Adrenal gland (tissue), 12 donors: ENCODE data around the gene ORM2. TPM values are rescaled to one million over a fixed set of nuclear protein-coding genes. Genes with fewer than 3 reads are reported as not detected.

Experiments used
- DNase-seq, 7 donors: peaks; one replicate each; pipeline ENCODE4 v3.0.0-alpha.2; 2019 to 2020
- H3K27ac ChIP-seq, 5 donors: fragments of 200-600 bp; sonication (generic) in 4 of 5; 1 replicate in 3 of 5; 2 replicates in 2 of 5; pipeline versions ENCODE4 v1.5.1 to v1.8.0; 2016 to 2020; ENCODE audit warnings: mild to moderate bottlenecking in 1 of 5
- H3K27me3 ChIP-seq: fragments of 200-600 bp; 2 replicates; pipeline ENCODE4 v1.8.0; 2021
- H3K36me3 ChIP-seq, 2 donors: fragments of 200-600 bp; replicated peaks in 1 of 2; 1 replicate in 1 of 2; 2 replicates in 1 of 2; pipeline versions ENCODE4 v1.5.1 to v1.8.0; 2018 to 2022
- H3K4me1 ChIP-seq, 2 donors: fragments of 200-600 bp; replicated peaks in 1 of 2; 1 replicate in 1 of 2; 2 replicates in 1 of 2; pipeline versions ENCODE4 v1.5.1 to v1.8.0; 2018 to 2021
- H3K4me3 ChIP-seq, 4 donors: fragments of 200-600 bp; sonication (generic) in 3 of 4; one replicate each; pipeline ENCODE4 v1.5.1; 2016 to 2018
- H3K9me3 ChIP-seq, 3 donors: fragments of 200-600 bp; sonication (generic) in 1 of 3; replicated peaks in 1 of 3; 1 replicate in 2 of 3; 2 replicates in 1 of 3; pipeline versions ENCODE4 v1.5.1 to v1.8.0; 2016 to 2021
- POLR2A ChIP-seq, 2 donors: fragments of 450-650 bp; IDR thresholded peaks; one replicate each; pipeline ENCODE4 v1.6.1; 2017; ENCODE audit warnings: antibody characterized with exemption in 2 of 2, mild to moderate bottlenecking in 2 of 2, moderate library complexity in 1 of 2
- WGBS, 4 donors: extraction: QIAGEN DNeasy Blood & Tissue Kit in 2 of 4; methylation state at CpG; one replicate each; pipeline versions ENCODE4 v1.1.5 to v1.1.7; 2013 to 2017; 5-methylcytosine and 5-hydroxymethylcytosine counted together
- intact Hi-C, 2 donors: fragments of 100-400 bp; cut with DNase I; formaldehyde crosslinking; loops; one replicate each; pipeline versions ENCODE4 v1.14.1 to v1.15.0; 2022 to 2023
- polyA plus RNA-seq, 3 donors: library from polyadenylated mRNA; stranded (reverse); fragments of 200-250 nt in 2 of 3; fragments of 350-450 nt in 1 of 3; fragmentation: Illumina TruSeq in 1 of 3; extraction: RNeasy Lipid Tissue Mini Kit (QIAGEN cat#74804) in 1 of 3; gene quantifications; one replicate each; pipeline ENCODE4 v1.2.3, GENCODE V29; 2013 to 2014
- total RNA-seq, 9 donors: library from RNA; depleted of rRNA in 4 of 9; stranded (reverse); fragments of >200 nt in 4 of 9; fragments of 120-200 nt in 1 of 9; fragmentation: NEBNext Ultra II Directional in 1 of 9; extraction: Animal tissue kit (Norgen Biotek cat#: 25700) in 1 of 9; gene quantifications; one replicate each; pipeline versions ENCODE4 v1.1.0 to v1.2.4, GENCODE V29; 2013 to 2023
- TF ChIP-seq, protein P1 (sequence below), 6 experiments: fragments of 450-650 bp in 4 of 6; fragments of 200-600 bp in 2 of 6; sonication (generic) in 1 of 6; IDR thresholded peaks; 1 replicate in 5 of 6; 2 replicates in 1 of 6; pipeline versions ENCODE4 v1.5.1 to v1.8.0; 2016 to 2021; ENCODE audit warnings: antibody characterized with exemption in 6 of 6, mild to moderate bottlenecking in 2 of 6, moderate library complexity in 1 of 6
- donor health status: healthy with polysubstance abuse.
- donor health status: Bipolar disorder and iron deficiency.
- donor health status: DM: yes; HTN: yes; CAD: no.
- donor health status: DM: no; HTN: no; CAD: no.
- donor health status: DM: no; HTN: no; CAD: no.
- donor health status: DM: yes; HTN: yes; CAD: no.

The ORM2 gene
- total and polyA plus RNA-seq, 12 donors, result 0.60 to 16.2 (median 1.8) TPM; not detected in 3

DNA sequence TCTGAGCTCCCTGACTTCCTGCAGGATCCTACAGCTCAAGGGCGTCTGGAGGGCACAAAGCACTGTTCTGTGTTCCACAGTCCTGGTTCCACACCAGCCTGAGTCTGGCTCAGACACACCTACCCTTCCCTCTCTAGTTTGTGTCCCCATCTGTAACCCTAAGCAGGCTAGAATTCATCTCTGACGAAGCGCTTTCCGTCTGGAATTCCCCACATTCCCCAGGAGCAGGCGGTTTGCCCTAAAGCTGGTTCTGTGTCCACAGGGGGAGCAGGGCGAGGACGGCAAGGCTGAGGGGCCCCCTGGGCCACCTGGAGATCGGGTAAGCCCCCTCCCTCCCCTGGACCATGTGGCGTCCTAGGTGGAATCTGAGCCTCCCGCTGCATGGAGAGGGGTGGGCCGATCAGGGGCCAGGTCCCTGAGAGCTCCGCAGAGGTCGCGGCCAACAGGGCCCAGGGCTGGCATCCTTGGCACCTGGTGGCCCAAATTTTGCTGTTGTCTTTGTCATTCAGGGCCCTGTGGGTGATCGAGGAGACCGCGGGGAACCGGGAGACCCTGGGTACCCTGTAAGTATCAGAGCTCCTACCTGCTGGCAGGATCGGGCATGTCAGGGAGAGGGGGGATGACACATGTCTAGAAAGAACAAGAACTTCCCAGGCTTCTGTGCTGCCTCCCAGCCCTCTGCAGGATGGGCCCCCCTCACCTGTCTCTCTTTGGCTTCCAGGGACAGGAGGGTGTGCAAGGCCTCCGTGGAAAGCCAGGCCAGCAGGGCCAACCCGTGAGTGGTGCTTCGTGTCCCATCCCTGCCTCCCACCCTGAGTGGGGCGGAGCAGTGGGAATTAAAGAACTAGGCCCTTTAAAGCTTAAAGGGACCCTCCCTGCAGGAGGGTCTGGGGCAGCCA lies 41.2 kb upstream of the ORM2 start:
- H3K27ac ChIP-seq, result no peak overlapping the region

DNA sequence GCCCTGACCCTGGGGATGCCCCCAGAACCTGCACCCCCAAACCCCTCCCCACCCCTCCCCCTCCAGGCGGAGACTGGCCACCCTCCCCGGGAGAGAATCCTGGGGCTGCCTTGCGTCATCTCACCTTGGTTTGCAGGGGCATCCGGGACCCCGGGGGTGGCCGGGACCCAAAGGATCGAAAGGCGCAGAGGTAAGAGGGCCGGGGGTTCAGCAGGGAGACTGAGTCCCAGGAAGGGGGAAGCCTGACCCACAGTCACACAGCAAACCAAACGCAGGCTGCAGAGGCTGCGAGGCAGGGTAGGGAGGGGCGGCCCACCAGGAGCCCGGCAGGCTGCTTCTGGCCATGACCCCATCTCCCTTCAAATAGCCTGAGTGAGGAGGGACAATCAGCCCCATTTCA lies 40.6 kb upstream of the ORM2 start:
- Histone ChIP-seq H3K27ac (no peak overlapping the region), H3K27me3 (no peaks in the 10 kb centered on the region), H3K36me3 (no peaks in the 10 kb centered on the region), H3K4me3 (no peak overlapping the region), H3K9me3 (no peaks in the 10 kb centered on the region), H3K4me1 (peaks cover 0 to 9% of the 10 kb centered on the region in 2 donors)
- TF ChIP-seq POLR2A (IDR thresholded peaks at IDR 0.05), result no peak
- TF ChIP-seq, protein P1, sequence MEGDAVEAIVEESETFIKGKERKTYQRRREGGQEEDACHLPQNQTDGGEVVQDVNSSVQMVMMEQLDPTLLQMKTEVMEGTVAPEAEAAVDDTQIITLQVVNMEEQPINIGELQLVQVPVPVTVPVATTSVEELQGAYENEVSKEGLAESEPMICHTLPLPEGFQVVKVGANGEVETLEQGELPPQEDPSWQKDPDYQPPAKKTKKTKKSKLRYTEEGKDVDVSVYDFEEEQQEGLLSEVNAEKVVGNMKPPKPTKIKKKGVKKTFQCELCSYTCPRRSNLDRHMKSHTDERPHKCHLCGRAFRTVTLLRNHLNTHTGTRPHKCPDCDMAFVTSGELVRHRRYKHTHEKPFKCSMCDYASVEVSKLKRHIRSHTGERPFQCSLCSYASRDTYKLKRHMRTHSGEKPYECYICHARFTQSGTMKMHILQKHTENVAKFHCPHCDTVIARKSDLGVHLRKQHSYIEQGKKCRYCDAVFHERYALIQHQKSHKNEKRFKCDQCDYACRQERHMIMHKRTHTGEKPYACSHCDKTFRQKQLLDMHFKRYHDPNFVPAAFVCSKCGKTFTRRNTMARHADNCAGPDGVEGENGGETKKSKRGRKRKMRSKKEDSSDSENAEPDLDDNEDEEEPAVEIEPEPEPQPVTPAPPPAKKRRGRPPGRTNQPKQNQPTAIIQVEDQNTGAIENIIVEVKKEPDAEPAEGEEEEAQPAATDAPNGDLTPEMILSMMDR (IDR thresholded peaks at IDR 0.05), result no peak
- WGBS, 4 donors, result 81 to 94% (median 91%) methylated on average over 7 to 13 of the region's 13 CpGs
- intact Hi-C loops, result loop anchor here (2.0 to 5.0 kb wide), 4 partner anchors 128 to 202 kb away; partner anchors contain the start of gene COL27A1 (in 1 of the 2)
- peak in 4 of 7 donors; percentile 4 to 37 (median 8) for DNase-seq

More for the DNA sequence above, 41.2 kb upstream of the ORM2 start:
- Histone ChIP-seq H3K36me3 (no peaks in the 10 kb centered on the region), H3K27me3 (no peaks in the 10 kb centered on the region), H3K4me3 (no peak overlapping the region), H3K4me1 (peaks cover 0 to 9% of the 10 kb centered on the region in 2 donors), H3K9me3 (no peaks in the 10 kb centered on the region)
- peak in 5 of 7 donors; percentile 5 to 41 (median 12) for DNase-seq
- WGBS, 4 donors, result 59 to 85% (median 78%) methylated on average over 6 to 23 of the region's 23 CpGs
- intact Hi-C loops, result loop anchor here (2.0 to 5.0 kb wide), 4 partner anchors 128 to 201 kb away; partner anchors contain the start of gene COL27A1 (in 1 of the 2)
- TF ChIP-seq, protein P1 (IDR thresholded peaks at IDR 0.05), result no peak
- no peak for TF ChIP-seq POLR2A (IDR thresholded peaks at IDR 0.05)

DNA sequence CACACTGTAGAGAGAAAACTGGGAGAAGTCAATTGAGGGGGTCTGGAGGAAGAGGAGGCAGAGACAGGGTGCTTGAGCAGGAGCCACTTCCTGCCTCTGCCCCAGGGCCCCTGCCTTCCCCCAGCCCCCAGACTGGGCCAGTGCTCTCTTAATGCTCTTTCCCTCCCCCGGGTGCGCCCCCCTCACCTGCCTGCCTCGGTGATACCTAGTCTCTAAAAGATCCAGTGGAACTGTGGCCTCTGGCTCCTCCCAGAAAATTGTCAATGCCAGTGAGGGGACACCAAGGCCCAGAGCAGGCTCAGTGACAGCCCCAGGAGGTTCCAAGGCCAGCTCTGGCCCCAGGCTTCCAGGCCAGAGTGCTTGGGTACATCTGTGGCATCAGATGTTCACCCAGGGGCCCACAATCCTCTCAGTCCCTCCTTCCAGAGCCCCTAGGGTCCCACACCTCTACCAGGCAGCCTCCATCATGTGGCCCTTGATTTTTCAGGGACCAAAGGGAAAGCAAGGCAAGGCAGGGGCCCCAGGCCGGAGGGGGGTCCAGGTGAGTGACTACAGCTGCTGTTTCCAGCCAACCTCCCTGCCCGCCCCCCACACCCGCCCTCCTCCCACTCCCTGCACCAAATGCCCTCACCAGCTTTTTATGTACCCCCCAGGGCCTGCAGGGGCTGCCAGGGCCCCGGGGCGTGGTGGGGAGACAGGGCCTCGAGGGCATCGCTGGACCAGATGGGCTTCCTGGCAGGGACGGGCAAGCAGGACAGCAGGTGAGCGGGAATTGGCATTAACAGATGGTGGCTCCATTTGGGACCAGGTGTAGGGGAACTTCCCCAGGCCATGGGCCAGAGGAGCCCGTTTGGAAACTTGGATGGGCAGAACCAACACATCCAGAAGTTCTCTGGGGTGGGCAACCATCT lies 39.8 kb upstream of the ORM2 start:
- H3K27me3 ChIP-seq, result no peaks in the 10 kb centered on the region
- intact Hi-C loops, result loop anchor here (2.0 to 5.0 kb wide), 5 partner anchors 129 to 203 kb away; partner anchors contain the start of gene COL27A1 (in 2 of the 2)
- H3K36me3 ChIP-seq, result no peaks in the 10 kb centered on the region
- peaks cover 0 to 2% (median 0%) of the 10 kb centered on the region in 3 donors for H3K9me3 ChIP-seq
- 69 to 89% (median 82%) methylated on average over 5 to 13 of the region's 13 CpGs for WGBS, 4 donors
- H3K4me3 ChIP-seq, result no peak overlapping the region
- peak in 5 of 7 donors; percentile 10 to 16 (median 11) for DNase-seq
- TF ChIP-seq, protein P1 (IDR thresholded peaks at IDR 0.05), result no peak
- no peak for TF ChIP-seq POLR2A (IDR thresholded peaks at IDR 0.05)
- H3K4me1 ChIP-seq, result peaks cover 0 to 9% of the 10 kb centered on the region in 2 donors
- no peak overlapping the region for H3K27ac ChIP-seq
